Activated T-cell treated with anti-CD3 and anti-CD28 coated beads for 1 hour (primary cell): ENCODE measurements around the gene ARL2BP.

Experiments used
- DNase-seq: peaks from one replicate; pipeline ENCODE4 v3.0.0-alpha.2; 2020; ENCODE audit warnings: low read depth

Gene ARL2BP

DNA sequence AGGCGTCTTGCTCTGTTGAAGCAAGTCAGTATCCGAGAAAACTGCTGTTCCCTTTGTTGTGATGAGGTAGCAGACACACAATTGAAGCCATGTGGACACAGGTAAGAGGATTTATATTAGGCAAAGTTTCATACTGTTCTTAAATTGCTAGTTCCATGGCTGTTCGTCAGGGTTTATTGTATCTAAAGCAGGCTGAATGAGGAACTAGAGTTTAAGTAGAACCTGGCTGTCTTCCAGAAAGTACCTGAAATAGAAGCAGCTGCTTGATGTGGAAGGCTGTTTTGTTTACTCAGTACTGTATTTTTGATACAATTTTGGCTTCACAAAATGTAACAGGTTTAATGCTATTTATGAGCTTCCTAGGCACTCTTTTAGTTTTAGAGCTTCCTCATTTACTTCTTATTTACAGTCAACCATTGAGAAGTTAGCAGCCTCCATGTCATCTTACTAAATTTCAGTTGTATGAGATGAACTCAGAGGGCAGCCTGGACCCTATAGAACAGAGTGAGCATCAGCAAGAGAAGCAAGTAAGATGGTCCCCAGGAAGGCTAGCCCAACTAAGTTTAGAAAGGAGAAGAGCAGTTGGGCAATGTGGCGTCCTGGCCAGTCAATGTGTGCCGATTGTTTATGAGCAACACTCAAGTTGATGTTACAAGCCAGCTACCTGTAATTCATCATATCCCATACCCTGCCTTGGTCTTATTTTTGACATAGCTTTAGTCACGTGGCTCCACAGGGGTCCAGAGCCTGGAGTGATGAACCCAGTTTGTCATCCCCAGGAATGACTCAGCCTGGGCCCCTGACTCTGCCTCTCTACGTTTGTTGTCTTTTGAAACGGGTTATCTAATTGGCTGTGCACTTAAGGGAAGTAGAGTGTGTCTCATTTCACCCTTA lies 9.7 kb upstream of the ARL2BP start:
- no peak for DNase-seq

GRCh38 chr16:57236022-57236350 lies 9.1 kb upstream of the ARL2BP start:
- DNase-seq, result no peak

DNA sequence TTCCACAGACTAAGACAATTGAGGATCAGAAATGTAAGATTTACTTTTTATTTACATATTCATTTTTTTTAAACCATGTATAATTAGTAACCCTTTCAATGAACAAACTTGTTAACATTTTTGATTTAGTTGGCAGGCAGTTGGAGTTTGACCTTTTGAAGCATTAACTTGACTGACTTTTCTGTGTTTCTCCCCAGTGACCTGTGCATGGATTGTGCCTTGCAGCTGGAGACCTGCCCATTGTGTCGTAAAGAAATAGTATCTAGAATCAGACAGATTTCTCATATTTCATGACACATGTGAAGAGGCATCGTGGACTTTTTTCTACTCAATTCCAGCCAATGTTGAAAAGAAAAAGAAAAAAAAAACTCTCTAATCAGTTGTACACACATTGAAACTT lies 6.4 kb upstream of the ARL2BP start:
- no peak for DNase-seq

DNA sequence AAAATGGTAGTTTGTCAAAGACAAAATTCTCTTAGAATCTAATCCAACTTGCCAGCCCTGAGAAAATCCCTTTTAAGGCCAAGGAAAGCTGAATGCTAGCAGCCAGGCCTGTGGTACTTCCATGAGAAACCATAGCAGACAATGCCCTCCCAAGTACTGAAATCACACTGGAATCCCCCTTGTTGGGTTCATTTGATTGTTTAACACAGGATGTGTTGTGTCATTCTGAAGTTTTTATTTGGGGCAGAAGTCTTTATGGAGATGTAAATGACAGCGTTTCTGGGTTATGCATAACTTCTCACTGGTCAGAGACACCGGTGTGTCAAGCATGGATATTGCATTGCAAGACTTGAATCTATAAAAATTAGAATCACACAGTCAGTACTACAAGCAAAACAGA lies 6.0 kb upstream of the ARL2BP start:
- DNase-seq, result no peak

GRCh38 chr16:57240851-57241250 lies 4.2 kb upstream of the ARL2BP start:
- no peak for DNase-seq

DNA sequence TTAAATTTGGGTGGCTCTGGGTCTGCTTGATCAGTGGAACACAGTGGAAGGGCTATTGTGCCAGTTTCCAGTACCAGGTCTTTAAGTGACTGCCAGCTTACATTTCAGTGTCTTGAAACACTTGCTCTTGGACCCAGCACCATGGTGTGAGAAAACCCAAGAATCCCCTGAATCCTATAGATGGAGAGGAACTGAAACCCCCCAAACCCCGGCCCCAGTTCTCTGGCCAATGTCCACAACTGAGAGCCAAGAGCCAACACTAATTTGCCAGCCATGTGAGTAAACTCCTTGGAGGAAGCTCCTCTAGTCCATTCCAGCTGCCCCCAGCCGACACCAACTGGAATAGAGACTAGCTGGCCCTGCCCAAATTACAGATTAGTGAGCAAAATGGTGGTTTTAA lies 2.4 kb upstream of the ARL2BP start:
- no peak for DNase-seq

- DNase-seq, result no peak
Observed at GRCh38 chr16:57244463-57244766, 644 bp upstream of the ARL2BP start.

- DNase-seq, result no peak
Observed at GRCh38 chr16:57245472-57246113, 534 bp downstream of the ARL2BP start.

DNA sequence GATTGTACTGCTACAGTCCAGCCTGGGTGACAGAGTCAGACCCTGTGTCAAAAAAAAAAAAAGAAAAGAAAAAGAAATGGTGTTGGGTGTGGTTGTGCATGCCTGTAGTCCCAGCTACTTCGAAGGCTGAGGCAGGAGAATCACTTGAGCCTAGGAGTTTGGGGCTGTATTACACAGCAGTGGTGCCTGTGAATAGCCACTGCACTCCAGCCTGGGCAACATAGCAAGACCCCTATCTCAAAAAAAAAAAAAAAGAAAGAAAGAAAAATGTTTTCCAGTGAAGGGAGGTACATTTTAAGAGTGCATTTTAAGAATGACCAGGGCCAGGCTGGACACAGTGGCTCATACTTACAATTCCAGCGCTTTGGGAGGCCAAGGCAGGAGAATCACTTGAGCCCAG lies 6.3 kb downstream of the ARL2BP start:
- no peak for DNase-seq

GRCh38 chr16:57252148-57252721 lies 7.2 kb downstream of the ARL2BP start:
- no peak for DNase-seq

DNA sequence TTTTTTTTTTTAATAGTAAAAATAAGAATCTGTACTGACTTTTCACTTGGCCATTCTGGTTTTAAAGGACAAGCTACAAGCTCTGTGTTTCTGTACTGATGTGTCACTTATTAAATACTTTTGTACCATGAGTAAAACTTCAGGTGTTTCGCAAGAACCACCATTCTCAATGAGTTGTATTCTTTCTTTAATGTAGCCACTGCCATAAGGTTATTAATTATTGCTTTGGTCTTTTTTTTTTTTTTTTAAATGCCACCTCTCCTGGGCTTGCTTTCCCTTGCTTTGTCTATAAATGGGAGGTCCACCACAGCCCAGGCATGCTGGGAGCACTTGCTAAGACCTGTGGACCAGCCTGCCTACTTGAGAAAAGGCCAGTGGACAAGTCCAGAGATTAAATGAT lies 8.4 kb downstream of the ARL2BP start:
- no peak for DNase-seq

- DNase-seq, result no peak
Observed at GRCh38 chr16:57255686-57256415, 10.8 kb downstream of the ARL2BP start.

DNA sequence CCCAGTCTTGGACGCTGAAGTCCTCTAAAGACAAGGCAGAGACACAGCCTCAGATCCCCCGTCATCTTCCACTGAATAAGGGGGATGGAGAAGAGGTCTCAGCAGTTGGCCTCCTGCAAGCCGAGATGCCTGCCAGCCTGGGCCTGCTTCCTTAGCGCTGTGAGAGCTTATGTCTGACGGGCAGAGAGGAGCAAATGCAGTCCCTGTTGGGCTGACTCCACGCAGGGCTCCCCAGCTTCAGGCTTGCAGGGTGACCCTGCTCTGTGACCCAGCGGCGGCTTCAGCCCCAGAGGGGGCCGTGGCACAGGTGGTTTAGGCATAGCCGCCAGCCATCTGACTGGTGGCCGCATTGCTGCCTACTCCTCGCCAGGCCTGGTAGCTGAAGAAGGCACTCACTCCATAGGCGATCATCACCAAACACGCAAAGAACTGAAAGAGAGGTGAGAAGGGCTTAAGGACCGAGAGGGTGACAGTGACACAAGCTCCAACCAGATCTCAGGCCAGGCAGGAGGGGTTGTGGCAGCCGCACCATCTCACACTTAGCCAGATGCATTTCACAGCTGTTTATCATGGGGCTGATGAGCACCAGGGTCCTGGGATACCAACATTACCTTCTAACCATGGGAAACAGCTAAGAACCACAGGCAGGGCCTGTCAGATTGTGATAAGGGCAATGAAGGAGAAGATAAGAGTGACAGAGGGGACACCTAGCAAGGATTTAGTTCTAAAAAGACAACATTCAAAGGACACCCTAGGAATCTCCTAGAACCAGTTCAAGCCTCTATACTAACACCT lies 11.7 kb downstream of the ARL2BP start:
- no peak for DNase-seq

DNA sequence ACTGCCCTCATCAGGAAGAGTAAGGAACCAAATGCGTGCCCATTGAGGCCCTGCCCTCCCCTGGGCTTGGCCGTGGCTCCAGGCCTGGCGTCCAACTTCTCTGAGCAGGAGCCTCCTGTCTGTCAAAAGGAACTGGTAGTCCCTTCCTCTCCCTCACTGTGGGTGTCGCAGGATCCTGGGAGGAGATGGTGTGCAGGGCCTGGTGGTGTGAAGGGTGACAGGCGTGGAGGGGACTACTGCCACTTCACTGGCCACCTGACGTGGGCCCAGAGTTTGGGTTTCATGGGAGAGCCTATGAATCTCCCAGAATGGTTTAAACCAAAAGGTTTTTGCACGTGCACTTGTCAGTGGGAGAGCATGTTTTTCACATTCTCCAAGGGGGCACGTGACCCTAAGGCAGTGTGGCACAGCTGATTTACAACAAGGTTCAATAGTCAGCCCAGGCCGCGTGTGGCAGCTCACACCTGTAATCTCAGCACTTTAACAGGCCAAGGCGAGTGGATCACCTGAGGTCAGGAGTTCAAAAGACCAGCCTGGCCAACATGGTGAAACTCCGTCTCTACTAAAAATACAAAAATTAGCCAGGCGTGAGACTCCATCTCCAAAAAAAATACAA lies 12.5 kb downstream of the ARL2BP start:
- DNase-seq, result no peak

DNA sequence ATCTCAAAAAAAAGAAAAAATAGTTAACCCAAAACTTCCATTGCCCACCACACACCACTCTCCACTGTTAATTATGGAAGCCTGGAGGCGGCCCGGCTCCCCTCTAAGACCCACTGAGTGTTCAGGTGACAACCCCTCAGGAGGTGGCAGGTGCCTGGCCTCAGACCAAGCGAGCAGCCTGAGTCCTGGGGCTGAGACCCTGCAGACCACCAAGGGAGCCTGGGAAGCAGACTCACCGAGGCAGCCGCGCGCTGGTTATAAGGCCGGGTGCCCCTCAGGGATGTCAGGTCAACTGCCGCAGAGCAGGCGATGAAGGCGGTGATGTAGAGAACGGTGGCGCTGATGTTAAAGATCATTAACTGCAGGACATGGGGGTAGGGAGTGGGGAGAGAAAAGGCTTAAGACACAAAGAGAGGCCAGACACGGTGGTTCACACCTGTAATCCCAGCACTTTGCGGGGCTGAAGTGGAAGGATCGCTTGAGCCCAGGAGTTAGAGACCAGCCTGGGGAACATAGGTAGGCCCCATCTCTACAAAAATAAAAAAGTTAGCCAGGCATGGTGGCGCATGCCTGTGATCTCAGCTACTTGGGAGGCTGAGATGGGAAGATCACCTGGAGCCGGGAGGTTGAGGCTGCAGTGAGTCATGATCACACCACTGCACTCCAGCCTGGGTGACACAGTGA lies 13.3 kb downstream of the ARL2BP start:
- DNase-seq, result no peak

- no peak for DNase-seq
Observed at GRCh38 chr16:57258910-57259475, 13.9 kb downstream of the ARL2BP start.

GRCh38 chr16:57260294-57260929 lies 15.4 kb downstream of the ARL2BP start:
- DNase-seq, result no peak

DNA sequence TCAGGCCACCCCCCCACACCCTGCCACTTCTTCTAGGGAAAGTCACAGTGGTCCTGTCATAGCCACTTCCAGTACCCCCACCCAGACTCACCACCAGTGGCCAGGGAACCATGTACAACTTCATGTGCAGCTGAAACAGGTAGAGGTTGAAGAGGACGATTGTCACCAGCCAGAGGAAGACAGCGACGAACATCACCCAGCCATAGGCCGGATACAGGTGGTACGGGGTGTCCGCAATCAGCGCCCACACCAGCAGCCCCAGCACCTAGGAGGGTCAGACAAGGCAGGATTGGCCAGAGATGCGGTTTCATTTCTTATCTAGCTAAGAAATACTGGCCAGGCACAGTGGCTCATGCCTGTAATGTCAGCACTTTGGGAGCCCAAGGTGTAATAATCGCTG lies 16.7 kb downstream of the ARL2BP start:
- DNase-seq, result no peak

GRCh38 chr16:57262841-57263540 lies 17.9 kb downstream of the ARL2BP start:
- no peak for DNase-seq
